HuH-7.5 (cell line): ENCODE measurements around the gene DOCK4.
"Not testable (repeated sequence)": the region's sequence is repeated elsewhere in the genome, so short reads cannot be mapped to it uniquely, and the experiment has no call there.

Experiments
- DNase-seq: peaks from one replicate; pipeline ENCODE4 v3.0.0; 2011; ENCODE audit warnings: low spot score

The DOCK4 gene

GRCh38 chr7:112206238-112206990 lies at the start of gene DOCK4, which contains the start of gene ZNF277:
Gene DOCK4 (minus strand): TSS chr7:112206399. CDS start chr7:112206138, 261 bp downstream.
Gene ZNF277 (plus strand): TSS chr7:112206695. CDS start chr7:112206717, 22 bp downstream.
- peak; percentile 88 for DNase-seq

DNA sequence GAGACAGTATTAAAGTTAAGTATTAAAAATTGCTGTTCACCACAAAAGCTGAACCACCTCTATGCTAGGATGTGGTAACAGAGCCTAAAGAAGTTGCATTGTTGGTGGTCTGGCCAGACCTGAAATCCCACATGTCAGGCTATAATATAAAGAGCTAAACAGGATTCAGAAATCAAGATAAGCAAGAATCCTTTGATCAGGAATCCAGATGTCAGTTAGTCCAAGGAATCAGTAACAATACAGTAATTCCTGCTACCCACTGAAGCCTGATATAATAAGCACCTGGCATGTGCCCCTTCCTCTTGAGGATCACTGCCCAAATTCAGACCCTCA lies 49.2 kb upstream of the DOCK4 start:
- DNase-seq, result no peak

GRCh38 chr7:112254709-112255387 lies 48.6 kb upstream of the DOCK4 start:
- DNase-seq, result no peak

DNA sequence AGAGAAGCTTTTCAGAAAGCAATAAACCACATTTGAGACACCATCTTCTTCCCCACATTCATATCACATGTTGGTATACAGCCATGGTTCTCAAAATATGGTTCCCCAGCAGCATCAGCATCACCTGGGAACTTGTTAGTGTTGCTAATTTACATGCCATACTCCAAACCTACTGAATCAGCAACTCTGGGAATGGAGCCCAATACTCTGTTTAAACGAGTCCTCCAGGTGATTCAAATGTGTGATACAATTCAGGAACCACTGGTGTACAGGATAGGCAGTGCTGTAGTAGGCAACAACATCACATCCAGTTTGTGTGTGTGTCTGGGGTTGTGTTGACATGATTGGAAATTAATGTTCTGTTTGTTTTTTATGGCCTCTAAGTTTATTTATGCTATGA lies 48.0 kb upstream of the DOCK4 start:
- DNase-seq, result no peak

- DNase-seq, result no peak
Measured at GRCh38 chr7:112252691-112253090, 46.5 kb upstream of the DOCK4 start.

DNA sequence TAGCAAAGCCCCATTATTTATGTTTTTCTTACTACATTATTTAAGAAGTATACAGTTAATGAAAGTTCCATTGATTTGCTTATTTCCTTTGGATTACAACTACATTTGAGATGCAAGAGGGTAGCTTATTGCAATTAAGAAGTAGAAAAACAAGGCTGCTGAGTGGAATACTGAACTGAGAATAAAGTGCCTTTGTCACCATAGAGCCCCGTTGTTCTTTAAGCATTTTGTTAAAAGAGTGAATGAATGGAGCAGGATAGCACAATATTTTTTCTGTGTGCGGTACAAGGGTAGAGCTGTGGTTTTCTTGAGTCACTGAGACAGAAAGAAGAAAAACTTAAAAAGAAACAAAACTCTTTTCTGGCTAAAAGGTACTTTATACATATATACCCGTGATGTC lies 45.9 kb upstream of the DOCK4 start:
- DNase-seq, result no peak

- DNase-seq, result not testable (repeated sequence)
Measured at GRCh38 chr7:112249967-112250366, 43.8 kb upstream of the DOCK4 start.

DNA sequence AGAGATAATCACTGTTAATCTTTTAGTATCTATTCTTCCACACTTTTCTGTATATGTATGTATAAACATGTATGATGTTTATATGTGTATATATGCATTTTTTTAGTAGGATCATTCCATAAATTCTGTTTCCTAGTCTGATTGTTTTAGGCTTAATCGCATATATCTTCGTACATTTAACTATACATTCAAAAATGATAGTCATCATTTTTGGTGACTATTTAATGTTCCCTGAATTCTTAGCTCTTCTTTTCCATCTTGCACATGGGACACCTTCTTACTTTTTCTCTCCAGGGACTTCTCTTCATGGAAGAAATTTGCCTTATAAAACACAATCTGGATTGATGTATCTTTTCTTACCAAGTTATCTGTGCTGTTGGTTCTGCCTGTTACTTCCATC lies 42.4 kb upstream of the DOCK4 start:
- no peak for DNase-seq

- no peak for DNase-seq
Measured at GRCh38 chr7:112238852-112239610, 32.8 kb upstream of the DOCK4 start.

DNA sequence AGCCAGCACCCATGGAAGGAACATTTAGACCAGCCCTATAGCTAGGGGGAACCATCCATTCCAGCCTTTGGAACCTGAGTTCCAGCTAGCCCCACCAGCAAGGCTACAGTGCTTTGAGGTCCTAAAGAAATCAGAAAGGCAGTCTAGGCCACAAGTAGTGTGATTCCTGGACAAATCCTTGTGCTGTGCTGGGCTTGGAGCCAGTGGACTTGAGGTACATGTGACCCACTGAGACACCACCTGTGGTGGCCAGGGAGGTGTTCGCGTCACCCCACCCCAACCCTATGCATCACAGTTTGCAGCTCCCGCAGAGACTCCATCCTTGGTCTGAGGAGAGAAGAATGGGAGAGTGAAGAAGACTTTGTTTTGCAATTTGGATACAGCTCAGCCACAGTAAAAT lies 32.1 kb upstream of the DOCK4 start:
- no peak for DNase-seq

GRCh38 chr7:112236597-112236996 lies 30.4 kb upstream of the DOCK4 start:
- DNase-seq, result no peak

DNA sequence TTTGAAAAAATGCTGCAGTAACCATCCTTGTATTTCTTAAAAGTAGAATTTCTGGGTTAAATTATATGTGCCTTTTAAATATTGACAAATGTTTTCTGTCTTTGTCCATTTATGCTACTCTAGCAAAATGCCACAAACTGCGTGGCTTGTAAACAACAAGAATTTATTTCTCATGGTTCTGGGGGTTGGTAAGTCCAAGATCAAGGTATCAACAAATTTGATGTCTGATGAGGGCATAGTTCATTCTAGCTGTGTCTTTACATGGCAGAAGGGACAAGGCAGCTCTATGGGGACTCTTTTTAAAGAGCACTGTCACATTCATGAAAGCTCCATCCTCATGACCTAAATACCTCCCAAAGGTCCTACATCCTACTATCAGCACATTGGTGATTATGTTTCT lies 27.9 kb upstream of the DOCK4 start:
- no peak for DNase-seq

DNA sequence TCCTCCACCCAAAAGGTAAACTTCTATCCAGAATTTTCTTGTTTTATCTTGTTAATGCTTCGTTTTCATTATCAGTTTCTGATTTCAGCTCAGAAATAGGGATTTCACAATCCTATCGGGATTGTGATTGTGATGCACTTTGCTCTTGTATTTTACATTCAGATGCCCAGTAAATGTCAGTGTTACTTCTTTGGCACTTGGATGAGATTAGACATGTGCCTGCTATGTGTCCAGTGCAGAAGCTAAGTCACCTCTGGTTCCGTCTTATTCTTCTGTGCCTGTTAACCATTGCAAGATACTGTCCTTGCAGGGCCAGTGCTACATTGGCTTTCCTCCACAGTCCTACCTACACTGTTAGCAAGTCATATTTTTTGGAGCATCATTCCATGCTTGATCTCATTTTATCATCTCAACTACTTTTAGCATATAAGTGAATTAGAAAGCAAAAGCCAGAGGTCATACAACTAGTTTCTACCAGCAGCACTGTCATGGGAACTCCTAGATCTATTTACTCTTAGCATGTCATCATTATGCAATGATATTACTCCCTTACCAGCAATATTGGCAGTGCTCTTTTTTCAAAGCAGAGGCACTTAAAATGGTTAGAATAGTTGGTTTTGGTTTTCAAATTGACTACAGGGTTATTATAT lies 27.0 kb upstream of the DOCK4 start:
- no peak for DNase-seq

DNA sequence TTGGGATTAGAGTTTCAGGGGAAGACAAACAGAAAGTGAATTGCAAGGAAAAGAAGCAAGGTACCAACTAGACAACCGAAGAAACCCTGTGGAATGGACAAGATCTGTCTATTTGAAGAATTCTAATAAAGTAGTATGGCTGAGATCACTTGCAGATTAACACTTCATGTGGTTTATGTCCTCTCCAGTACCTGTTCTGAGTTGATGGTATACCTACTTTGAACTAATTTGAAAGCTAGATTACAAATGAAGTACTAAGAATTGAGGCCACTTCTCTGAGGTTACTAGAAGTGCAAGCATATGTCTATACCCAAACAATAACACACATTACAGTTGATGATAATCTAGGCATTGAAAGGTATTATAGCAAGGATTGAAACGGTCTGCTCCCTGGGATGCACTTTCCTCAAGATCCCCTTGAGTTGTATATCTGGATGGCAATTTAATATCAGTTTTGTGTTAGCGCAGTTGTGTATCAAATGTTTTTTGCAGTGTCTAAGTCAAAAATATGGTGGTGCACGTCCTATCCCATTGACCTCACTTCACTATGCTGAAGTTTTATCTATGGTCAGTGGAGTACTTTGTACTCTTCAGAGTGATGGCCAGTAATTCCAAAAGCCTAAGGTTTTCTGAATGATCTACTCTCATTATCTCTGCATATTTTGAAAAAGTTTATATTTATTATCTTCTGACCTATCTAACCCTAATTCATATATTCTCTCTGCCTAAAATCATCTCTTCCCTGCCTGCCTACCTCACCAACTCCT lies 26.2 kb upstream of the DOCK4 start:
- DNase-seq, result no peak

- no peak for DNase-seq
Measured at GRCh38 chr7:112228632-112229031, 22.4 kb upstream of the DOCK4 start.

GRCh38 chr7:112226701-112227276 lies 20.6 kb upstream of the DOCK4 start:
- no peak for DNase-seq

GRCh38 chr7:112225006-112225405 lies 18.8 kb upstream of the DOCK4 start:
- no peak for DNase-seq

GRCh38 chr7:112224186-112224585 lies 18.0 kb upstream of the DOCK4 start:
- no peak for DNase-seq

- no peak for DNase-seq
Measured at GRCh38 chr7:112223310-112223709, 17.1 kb upstream of the DOCK4 start.

GRCh38 chr7:112220877-112221434 lies 14.8 kb upstream of the DOCK4 start:
- DNase-seq, result no peak

- DNase-seq, result no peak
Measured at GRCh38 chr7:112215787-112216186, 9.6 kb upstream of the DOCK4 start.
